Measurements from ENCODE around the gene LSM11.
"Not testable (repeated sequence)": the region's sequence is repeated elsewhere in the genome, so short reads cannot be mapped to it uniquely, and the experiment has no call there.

Gene LSM11

DNA sequence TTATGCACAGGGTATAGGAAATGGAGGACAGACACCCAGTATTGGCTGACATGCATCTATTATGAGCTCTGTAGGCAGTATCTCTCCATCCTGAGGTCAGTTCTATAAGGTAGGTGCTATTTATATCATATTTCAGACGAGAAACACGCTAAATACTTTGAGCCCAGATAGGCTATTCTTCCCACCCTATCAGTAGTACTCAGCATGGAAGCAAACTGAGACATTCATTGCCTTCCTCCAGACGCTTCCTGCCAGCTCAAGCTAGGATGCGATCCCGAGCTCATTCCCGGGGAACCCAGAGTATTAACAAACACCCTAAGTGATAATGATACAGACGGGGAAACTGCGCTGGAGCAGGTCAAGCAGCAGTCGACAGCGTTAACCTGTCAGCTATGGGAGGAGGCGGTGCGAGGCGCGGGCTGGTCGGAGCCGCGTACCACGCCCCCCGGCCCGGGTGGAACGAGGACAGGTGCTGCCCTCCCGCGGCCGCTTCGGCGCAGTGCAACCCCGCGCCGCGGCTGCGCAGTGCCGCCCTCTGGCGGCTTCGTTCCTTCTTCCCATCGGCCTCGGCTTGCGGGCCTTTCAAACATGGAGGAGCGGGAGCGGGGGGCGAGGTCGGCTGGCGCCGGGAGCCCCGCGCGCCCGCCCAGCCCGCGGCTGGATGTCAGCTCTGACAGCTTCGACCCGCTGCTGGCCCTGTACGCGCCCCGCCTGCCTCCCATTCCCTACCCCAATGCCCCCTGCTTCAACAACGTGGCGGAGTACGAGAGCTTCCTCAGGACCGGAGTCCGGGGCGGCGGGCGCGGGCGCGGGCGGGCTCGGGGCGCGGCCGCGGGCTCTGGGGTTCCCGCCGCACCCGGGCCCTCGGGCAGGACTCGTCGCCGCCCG, at the start of gene LSM11:
Gene LSM11, plus strand, starts transcription at position 550 of the 888 bp plus-strand sequence. Its CDS starts 39 bp downstream, at position 589.
- H3K4me3 ChIP-seq (replicated peaks in 1 of 2; ENCODE audit: low read depth in 2 of 2, low read length in 2 of 2), result peak within 1 kb of the TSS; percentile 69 to 76
- DNase-seq (ENCODE audit: low read depth in 2 of 2), result peak; percentile 78 to 85
- TF ChIP-seq, protein P1, sequence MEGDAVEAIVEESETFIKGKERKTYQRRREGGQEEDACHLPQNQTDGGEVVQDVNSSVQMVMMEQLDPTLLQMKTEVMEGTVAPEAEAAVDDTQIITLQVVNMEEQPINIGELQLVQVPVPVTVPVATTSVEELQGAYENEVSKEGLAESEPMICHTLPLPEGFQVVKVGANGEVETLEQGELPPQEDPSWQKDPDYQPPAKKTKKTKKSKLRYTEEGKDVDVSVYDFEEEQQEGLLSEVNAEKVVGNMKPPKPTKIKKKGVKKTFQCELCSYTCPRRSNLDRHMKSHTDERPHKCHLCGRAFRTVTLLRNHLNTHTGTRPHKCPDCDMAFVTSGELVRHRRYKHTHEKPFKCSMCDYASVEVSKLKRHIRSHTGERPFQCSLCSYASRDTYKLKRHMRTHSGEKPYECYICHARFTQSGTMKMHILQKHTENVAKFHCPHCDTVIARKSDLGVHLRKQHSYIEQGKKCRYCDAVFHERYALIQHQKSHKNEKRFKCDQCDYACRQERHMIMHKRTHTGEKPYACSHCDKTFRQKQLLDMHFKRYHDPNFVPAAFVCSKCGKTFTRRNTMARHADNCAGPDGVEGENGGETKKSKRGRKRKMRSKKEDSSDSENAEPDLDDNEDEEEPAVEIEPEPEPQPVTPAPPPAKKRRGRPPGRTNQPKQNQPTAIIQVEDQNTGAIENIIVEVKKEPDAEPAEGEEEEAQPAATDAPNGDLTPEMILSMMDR (IDR thresholded peaks at IDR 0.05; ENCODE audit: low read depth, low read length), result peak; percentile 73

DNA sequence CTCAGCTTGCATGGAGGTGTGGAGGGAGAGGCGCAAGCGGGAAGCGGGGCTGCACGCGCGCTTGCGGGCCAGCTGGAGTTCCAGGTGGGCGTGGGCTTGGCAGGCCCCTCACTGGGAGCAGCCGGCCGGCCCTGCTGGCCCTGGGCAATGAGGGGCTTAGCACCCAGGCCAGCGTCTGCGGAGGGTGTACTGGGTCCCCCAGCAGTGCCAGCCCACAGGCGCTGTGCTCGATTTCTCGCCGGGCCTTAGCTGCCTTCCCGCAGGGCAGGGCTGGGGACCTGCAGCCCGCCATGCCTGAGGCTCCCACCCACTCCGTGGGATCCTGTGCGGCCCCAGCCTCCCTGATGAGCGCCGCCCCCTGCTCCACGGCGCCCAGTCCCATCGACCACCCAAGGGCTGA, 49.7 kb upstream of the LSM11 start:
- not testable (repeated sequence) for H3K4me3 ChIP-seq (replicated peaks in 1 of 2; ENCODE audit: low read depth in 2 of 2, low read length in 2 of 2); DNase-seq (ENCODE audit: low read depth in 2 of 2)

DNA sequence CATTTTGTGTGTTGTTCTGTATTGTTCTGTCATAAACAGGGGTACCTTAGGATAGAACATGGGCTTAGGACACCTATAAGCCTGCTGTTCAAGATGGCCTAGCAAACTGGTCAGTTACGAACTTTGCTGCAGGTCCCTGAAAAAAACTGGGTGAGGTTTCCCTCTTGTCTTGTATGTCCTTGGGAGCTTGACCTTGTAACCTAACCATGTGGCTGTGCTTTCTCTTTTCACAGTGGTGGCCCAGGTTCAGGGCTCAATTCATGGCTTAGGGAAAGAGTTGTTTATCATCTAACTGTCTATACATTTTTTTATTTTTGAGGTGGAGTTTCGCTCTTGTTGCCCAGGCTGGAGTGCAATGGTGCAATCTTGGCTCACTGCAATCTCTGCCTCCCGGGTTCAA, 47.4 kb upstream of the LSM11 start:
- not testable (repeated sequence) for H3K4me3 ChIP-seq (replicated peaks in 1 of 2; ENCODE audit: low read depth in 2 of 2, low read length in 2 of 2); DNase-seq (ENCODE audit: low read depth in 2 of 2)

DNA sequence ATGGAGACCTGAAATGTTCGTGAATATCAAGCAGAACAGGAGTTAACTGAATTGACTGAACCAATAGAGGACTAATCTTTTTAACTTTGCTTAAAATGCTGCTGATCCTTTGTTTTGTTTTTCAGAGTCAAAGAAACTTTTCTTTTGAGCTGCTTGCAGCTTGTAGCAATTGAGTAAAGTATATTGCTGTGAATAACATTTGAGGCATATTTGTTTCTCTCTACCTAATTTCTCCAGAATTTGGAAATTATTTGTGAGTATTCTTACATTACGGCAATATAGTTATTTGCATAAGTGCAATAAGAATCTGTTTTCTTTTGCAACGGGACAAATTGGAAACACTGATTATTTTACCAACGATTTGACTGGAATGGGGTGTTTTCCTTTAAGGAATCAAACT, 44.8 kb upstream of the LSM11 start:
- not testable (repeated sequence) for DNase-seq (ENCODE audit: low read depth in 2 of 2); H3K4me3 ChIP-seq (replicated peaks in 1 of 2; ENCODE audit: low read depth in 2 of 2, low read length in 2 of 2)

DNA sequence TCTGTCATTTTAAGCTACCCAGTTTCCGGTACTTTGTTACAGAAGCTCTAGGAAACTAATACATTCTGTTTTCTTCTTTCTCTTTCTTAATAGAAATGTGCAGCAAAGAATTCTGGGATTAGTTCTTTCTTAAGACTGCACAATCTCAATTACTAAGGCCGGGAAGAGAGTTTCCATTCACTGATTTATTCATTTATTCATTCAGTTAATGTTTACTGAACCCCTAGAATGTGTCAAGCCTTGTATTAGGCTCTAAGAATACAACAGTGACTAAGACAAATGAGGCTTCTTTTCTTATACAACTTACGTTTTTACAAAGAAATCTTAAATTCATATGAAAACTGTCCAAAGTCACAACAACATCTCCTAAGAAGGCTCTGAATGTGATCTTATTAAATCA, 39.8 kb upstream of the LSM11 start:
- TF ChIP-seq, protein P1 (IDR thresholded peaks at IDR 0.05; ENCODE audit: low read depth, low read length), result no peak
- no peak overlapping the region for H3K4me3 ChIP-seq (replicated peaks in 1 of 2; ENCODE audit: low read depth in 2 of 2, low read length in 2 of 2)
- DNase-seq (ENCODE audit: low read depth in 2 of 2), result no peak

DNA sequence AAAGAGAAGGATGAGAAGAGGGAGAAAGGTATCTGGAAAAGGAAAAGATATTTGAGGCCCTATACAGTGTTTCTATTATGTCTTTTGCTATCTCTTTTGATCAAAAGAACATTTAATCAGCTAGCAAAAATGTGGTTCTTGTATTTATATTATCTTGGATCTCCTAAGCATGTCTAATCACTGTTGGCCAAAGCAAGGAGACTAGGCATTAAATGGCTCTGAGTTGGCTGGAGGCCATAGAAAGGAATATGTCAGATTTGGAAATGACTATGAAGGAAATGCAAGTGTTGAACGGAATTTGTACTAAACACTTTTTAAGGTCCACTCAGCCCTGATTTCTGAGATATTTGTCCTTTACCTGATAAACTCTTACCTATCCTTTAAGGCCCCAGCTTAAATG, 34.6 kb upstream of the LSM11 start:
- peak in 1 of 2 donors; percentile 26 for DNase-seq (ENCODE audit: low read depth in 2 of 2)
- TF ChIP-seq, protein P1 (IDR thresholded peaks at IDR 0.05; ENCODE audit: low read depth, low read length), result no peak
- H3K4me3 ChIP-seq (replicated peaks in 1 of 2; ENCODE audit: low read depth in 2 of 2, low read length in 2 of 2), result no peak overlapping the region

DNA sequence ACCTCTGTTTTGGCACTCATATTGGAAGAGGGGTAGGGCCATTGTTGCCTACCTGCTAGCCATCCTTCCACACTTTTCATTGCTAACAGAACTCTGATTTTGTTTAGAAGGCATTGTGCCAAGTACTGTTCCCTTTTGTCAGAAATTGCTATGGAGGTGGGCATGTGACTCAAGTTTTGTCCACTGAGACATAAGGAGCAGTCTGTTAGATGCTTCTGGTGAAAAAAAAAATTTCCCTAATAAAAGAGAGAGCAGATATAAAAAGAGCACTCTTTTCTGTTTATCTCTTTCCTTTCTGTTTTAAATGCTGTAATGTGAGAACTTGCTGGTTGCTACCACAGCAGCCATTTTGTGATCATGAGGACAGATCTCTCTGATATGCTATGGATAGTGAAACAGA, 34.2 kb upstream of the LSM11 start:
- no peak overlapping the region for H3K4me3 ChIP-seq (replicated peaks in 1 of 2; ENCODE audit: low read depth in 2 of 2, low read length in 2 of 2)
- no peak for DNase-seq (ENCODE audit: low read depth in 2 of 2)
- TF ChIP-seq, protein P1 (IDR thresholded peaks at IDR 0.05; ENCODE audit: low read depth, low read length), result no peak

DNA sequence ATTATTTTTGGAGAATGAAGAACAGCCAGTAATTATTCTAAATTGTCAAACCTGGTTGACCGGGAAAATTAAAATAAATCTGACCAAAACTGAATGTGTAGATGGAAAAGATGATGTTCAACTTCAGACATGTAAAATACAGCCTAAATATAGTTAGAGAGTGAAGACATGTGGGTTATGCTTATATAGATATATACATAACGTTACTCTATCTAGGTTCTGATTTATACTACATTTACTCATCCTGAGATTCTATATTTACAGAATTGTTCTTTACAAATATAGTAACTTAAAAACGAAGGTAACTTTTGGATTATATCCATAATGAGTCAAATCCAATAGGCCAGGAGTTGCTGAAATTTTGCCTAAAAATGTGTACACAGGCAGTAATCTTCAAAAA, 33.1 kb upstream of the LSM11 start:
- DNase-seq (ENCODE audit: low read depth in 2 of 2), result no peak

More for the DNA sequence above, 33.1 kb upstream of the LSM11 start:
- TF ChIP-seq, protein P1 (IDR thresholded peaks at IDR 0.05; ENCODE audit: low read depth, low read length), result no peak
- no peak overlapping the region for H3K4me3 ChIP-seq (replicated peaks in 1 of 2; ENCODE audit: low read depth in 2 of 2, low read length in 2 of 2)

Measured in cardiac fibroblast (primary cell).